Right kidney (tissue), 1 donor: ENCODE measurements around the gene CFAP410.
"Not testable (repeated sequence)": the region's sequence is repeated elsewhere in the genome, so short reads cannot be mapped to it uniquely, and the experiment has no call there.

ENCODE experiments used
- DNase-seq: peaks from one replicate; pipeline ENCODE4 v3.0.0-alpha.2; 2016

Gene CFAP410

DNA sequence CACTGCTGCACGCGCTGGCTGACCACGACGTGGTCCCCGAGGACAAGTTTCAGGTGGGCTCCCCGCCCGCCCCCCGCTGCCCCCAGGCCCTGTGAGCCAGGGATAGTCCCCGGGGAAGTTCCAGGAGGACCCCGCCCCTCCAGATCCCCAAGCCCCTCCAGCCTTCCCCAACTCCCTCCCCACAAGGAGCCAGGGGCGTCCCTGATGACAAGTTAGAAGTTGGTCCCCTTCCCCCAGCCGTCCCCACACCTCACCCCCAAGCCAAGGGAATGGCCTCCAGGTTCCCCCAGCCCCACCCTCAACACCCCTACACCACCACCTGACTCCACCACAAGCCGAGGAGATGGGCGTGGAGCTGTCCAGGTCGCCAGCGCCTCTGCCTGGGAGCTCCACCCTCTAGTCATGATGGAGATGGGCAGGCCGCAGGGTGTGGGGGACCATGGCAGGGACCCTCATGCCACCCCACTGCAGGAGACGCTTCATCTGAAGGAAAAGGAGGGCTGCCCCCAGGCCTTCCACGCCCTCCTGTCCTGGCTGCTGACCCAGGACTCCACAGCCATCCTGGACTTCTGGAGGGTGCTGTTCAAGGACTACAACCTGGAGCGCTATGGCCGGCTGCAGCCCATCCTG lies 53.0 kb downstream of the CFAP410 start:
- no peak for DNase-seq

DNA sequence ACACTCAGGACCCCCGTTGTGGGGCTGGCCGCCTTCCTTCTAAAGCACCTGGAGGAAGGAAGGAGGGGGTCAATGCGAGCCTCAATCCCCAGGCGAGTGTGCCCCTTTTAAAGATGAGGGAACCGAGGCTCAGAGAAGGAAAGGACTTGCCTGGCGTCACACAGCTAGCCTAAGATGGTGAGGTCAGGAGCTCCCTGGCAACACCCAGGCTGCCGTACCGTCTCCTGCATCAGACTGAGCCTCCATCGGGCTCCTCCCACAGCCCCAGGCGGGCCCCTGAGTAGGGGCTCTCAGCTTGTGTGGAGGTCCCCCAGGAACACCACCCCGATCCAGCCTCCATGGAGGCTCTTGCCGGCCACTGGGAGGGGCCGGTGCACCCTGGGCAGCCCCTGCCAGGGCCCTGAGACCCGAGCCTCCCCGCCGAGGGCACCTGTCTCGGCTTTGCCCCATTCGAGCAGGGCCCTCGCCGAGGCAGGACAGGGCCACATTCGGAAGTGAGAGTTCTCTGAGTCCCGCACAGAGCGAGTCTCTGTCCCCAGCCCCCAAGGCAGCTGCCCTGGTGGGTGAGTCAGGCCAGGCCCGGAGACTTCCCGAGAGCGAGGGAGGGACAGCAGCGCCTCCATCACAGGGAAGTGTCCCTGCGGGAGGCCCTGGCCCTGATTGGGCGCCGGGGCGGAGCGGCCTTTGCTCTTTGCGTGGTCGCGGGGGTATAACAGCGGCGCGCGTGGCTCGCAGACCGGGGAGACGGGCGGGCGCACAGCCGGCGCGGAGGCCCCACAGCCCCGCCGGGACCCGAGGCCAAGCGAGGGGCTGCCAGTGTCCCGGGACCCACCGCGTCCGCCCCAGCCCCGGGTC lies 53.8 kb downstream of the CFAP410 start, which contains the start of gene AIRE:
TSS of gene AIRE (plus strand) at position 739 of the 855 bp plus-strand sequence. CDS start 131 bp downstream, outside the sequence.
- peak; percentile 50 for DNase-seq

DNA sequence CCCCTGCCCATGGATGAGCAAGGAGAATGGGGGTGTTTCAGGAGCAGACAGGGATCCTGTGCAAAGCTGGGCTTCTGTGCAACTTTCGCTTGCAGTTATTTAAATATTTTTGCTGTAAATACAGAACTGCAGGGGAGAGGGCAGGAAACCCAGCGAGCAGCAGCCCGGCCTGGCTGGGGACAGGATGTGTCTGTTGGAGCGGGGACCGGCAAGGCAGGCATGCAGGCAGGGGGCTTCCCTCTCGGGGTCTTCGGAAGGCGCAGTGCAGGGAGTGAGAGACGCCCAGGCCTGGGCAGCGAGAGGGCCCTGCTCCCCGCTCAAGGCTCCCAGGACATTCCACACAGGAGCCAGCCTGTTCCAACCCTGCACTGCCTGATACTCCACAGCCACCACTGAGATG lies 55.2 kb downstream of the CFAP410 start:
- DNase-seq = no peak

DNA sequence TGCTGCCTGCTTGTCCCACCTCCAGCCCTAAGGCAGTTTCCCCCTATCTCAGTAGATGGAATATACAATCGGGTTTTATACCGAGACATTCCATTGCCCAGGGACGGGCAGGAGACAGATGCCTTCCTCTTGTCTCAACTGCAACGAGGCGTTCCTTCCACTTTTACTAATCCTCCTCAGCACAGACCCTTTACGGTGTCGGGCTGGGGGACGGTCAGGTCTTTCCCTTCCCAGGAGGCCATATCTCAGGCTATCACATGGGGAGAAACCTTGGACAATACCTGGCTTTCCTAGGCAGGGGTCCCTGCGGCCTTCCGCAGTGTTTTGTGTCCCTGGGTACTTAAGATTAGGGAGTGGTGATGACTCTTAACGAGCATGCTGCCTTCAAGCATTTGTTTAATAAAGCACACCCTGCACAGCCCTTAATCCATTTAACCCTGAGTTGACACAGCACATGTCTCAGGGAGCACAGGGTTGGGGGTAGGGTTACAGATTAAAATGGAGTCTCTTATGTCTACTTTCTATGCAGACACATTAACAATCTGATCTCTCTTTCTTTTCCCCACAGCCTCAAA lies 55.9 kb downstream of the CFAP410 start:
- DNase-seq = not testable (repeated sequence)

DNA sequence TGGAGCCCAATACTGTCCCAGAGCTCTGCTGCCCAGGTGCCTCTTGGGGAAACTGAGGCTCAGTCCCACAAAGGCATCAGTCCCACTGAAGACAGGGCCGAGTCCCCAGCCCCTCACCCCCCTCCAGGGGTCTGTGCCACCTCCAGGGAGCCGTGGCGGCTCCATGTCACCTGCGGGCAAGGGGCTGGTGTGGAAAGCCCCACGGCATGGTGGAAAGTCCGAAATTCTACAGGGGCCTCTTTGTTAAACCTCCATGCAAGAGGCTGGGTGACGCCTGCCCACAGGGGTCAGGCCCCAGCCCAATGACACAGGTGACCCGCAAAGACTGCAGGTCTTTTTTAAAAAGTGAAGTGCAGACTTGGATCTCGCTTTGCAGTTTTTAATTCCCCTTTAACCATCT lies 56.8 kb downstream of the CFAP410 start:
- DNase-seq = no peak

DNA sequence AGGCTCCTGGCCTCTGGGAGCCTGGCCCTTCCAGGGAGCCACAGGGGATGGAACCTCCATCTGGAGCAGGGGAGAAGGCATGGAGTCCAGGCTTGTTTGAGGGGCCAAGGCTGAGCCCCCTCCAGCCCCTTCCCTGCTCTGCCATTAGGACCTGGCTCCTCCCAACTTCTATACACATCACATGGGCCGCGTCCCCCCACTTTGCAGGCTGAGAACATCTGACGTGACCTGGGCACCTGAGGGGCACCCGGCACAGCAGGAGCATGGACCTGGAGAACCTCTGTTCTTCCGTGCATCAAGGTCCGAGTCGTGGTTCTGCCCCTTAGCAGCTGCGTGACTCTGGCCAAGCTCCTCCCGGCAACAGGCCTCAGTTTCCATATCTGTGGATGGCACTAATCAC lies 57.4 kb downstream of the CFAP410 start:
- no peak for DNase-seq

DNA sequence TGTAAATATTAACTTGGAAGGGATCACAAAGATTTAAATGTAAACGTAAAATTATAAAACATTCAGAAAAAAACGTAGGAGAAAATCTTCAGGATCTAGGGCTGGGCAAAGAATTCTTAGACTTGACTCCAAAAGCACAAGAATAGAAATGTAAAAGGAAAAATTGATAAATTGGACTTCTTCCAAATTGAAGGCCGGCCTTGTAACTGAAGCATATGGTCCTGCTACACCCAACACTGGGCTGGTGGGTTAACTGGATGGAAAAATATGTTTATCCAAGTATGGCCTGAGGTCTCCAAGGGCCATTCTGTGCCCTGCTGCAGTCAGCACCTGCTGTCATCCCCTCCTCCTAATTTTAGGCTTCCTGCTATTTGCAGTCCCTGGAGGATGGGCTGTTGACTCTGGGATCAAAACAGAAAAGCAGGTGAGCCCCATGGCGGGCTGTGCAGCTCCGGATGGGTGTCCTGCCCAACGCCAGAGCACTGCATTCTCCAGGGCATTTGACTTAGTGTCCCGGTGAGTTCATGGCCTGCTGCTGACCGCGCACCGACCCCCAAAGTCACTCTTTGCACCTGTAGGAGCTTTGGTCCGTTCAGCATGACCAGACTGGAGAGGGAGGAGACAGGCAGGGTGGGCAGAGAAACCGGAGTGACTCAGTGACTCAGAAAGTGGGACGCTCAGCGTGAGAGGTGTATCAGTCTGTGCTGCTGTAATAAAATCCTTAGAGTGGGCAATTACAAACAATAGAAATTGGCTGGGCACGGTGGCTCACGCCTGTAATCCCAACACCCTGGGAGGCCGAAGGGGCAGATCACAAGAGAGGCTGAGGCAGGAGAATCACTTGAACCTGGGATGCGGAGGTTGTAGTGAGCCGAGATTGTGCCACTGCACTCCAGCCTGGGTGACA lies 59.6 kb downstream of the CFAP410 start:
- DNase-seq = no peak
